HepG2 (cell line): ENCODE data around the gene MRPL38. TPM values are rescaled to one million over a fixed set of nuclear protein-coding genes. Genes with fewer than 3 reads are reported as not detected.

Experiments
- DPF2 ChIP-seq: sonication (generic); formaldehyde crosslinking; IDR thresholded peaks from 2 replicates; pipeline ENCODE4 v1.4.0; 2020; ENCODE audit warnings: mild to moderate bottlenecking, low read depth, missing genetic modification reagents, borderline replicate concordance
- E2F1 ChIP-seq: sonication (generic); formaldehyde crosslinking; IDR thresholded peaks from 2 replicates; pipeline ENCODE4 v1.5.0; 2020; ENCODE audit warnings: missing genetic modification reagents
- EED ChIP-seq: sonication (generic); formaldehyde crosslinking; IDR thresholded peaks from 2 replicates; pipeline ENCODE4 v1.5.0; 2020; ENCODE audit warnings: mild to moderate bottlenecking, missing genetic modification reagents
- IKZF1 ChIP-seq: fragments of 450-650 bp; IDR thresholded peaks from 2 replicates; pipeline ENCODE4 v1.7.1; 2016
- ISX ChIP-seq: sonication (generic); formaldehyde crosslinking; conservative IDR thresholded peaks from 2 replicates; pipeline ENCODE4 v1.5.0; 2020; ENCODE audit warnings: missing genetic modification reagents
- JUN ChIP-seq: sonication (generic); formaldehyde crosslinking; IDR thresholded peaks from 2 replicates; pipeline ENCODE4 v1.4.0; 2020; ENCODE audit warnings: mild to moderate bottlenecking, missing genetic modification reagents
- MEIS2 ChIP-seq: sonication (generic); formaldehyde crosslinking; IDR thresholded peaks from 2 replicates; pipeline ENCODE4 v1.9.0; 2021; ENCODE audit warnings: mild to moderate bottlenecking, missing genetic modification reagents
- SP5 ChIP-seq: IDR thresholded peaks from 2 replicates; pipeline ENCODE4 v1.6.1; 2016; ENCODE audit warnings: low read depth, borderline replicate concordance
- TEAD2 ChIP-seq: sonication (generic); formaldehyde crosslinking; IDR thresholded peaks from 2 replicates; pipeline ENCODE4 v1.9.0; 2021; ENCODE audit warnings: missing genetic modification reagents
- THAP9 ChIP-seq: sonication (generic); formaldehyde crosslinking; IDR thresholded peaks from 2 replicates; pipeline ENCODE4; 2020; ENCODE audit warnings: missing genetic modification reagents, mild to moderate bottlenecking, borderline replicate concordance
- XBP1 ChIP-seq: sonication (generic); formaldehyde crosslinking; IDR thresholded peaks from 2 replicates; pipeline ENCODE4 v1.5.0; 2020; ENCODE audit warnings: missing genetic modification reagents
- ZNF20 ChIP-seq: sonication (generic); formaldehyde crosslinking; IDR thresholded peaks from 2 replicates; pipeline ENCODE4 v1.4.0; 2020; ENCODE audit warnings: mild to moderate bottlenecking, moderate library complexity, missing genetic modification reagents
- ZNF263 ChIP-seq: sonication (generic); formaldehyde crosslinking; IDR thresholded peaks from 2 replicates; pipeline ENCODE4 v1.4.0; 2020; ENCODE audit warnings: missing genetic modification reagents
- ZNF382 ChIP-seq: sonication (generic); formaldehyde crosslinking; IDR thresholded peaks from 2 replicates; pipeline ENCODE4 v1.5.0; 2020; ENCODE audit warnings: missing genetic modification reagents, mild to moderate bottlenecking, borderline replicate concordance
- ZNF614 ChIP-seq: IDR thresholded peaks from 2 replicates; pipeline ENCODE4 v1.6.1; 2018; ENCODE audit warnings: missing biosample characterization, missing genetic modification reagents, inconsistent platforms, borderline replicate concordance
- ZNF780A ChIP-seq: sonication (generic); formaldehyde crosslinking; IDR thresholded peaks from 2 replicates; pipeline ENCODE4 v1.8.0; 2022; ENCODE audit warnings: mild to moderate bottlenecking, missing genetic modification reagents, moderate library complexity
- ZSCAN30 ChIP-seq: sonication (generic); formaldehyde crosslinking; IDR thresholded peaks from 2 replicates; pipeline ENCODE4 v1.5.0; 2020; ENCODE audit warnings: mild to moderate bottlenecking, missing genetic modification reagents
- polyA plus RNA-seq, 8 experiments: library from polyadenylated mRNA; depleted of rRNA in 3 of 8; stranded (reverse) in 7 of 8; unstranded in 1 of 8; fragments of >200 nt; fragmentation: Illumina TruSeq in 4 of 8; extraction: Trizol in 4 of 8; gene quantifications; 2 replicates each; pipeline versions ENCODE4 v1.2.1 to v1.2.3, GENCODE V29; 2011 to 2016; ENCODE audit warnings: low read depth in 4 of 8, missing spikeins in 1 of 8, mixed read lengths in 1 of 8; ENCODE audit not compliant: insufficient read depth in 1 of 8
- total RNA-seq, 5 experiments: library from RNA; depleted of rRNA; stranded (reverse); fragments of >200 nt; fragmentation: Illumina TruSeq; extraction: Trizol; gene quantifications; 2 replicates each; pipeline ENCODE4 v1.2.3, GENCODE V29; 2016; ENCODE audit warnings: low read depth in 1 of 5
- TF ChIP-seq, protein P1 (sequence below): IDR thresholded peaks from 2 replicates; pipeline ENCODE4 v1.6.1; 2018; ENCODE audit warnings: missing genetic modification reagents
- TF ChIP-seq, protein P2 (sequence below): sonication (generic); formaldehyde crosslinking; IDR thresholded peaks from 2 replicates; pipeline ENCODE4 v1.5.1; 2020; ENCODE audit warnings: missing genetic modification reagents, mild to moderate bottlenecking, borderline replicate concordance
- TF ChIP-seq, protein P3 (sequence below): IDR thresholded peaks from 2 replicates; pipeline ENCODE4 v1.6.1; 2016; ENCODE audit warnings: low read depth
- TF ChIP-seq, protein P4 (sequence below): IDR thresholded peaks from 2 replicates; pipeline ENCODE4 v1.6.1; 2016

Gene MRPL38
- total and polyA plus RNA-seq, 2 of the 13 experiments (the other 11 are each of a cell fraction or from before 2014, with no cell fraction given): 83.7 to 125 TPM

GRCh38 chr17:75894049-75894733 lies 10.5 kb downstream of the MRPL38 start (continued):
- no peak for TF ChIP-seq SP5 (CRISPR knock-in tag)
- no peak for TF ChIP-seq DPF2
- TF ChIP-seq, protein P1, sequence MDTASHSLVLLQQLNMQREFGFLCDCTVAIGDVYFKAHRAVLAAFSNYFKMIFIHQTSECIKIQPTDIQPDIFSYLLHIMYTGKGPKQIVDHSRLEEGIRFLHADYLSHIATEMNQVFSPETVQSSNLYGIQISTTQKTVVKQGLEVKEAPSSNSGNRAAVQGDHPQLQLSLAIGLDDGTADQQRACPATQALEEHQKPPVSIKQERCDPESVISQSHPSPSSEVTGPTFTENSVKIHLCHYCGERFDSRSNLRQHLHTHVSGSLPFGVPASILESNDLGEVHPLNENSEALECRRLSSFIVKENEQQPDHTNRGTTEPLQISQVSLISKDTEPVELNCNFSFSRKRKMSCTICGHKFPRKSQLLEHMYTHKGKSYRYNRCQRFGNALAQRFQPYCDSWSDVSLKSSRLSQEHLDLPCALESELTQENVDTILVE: no peak
- no peak for TF ChIP-seq ZNF263
- TF ChIP-seq XBP1 (CRISPR knock-in tag): no peak
- TF ChIP-seq, protein P2, sequence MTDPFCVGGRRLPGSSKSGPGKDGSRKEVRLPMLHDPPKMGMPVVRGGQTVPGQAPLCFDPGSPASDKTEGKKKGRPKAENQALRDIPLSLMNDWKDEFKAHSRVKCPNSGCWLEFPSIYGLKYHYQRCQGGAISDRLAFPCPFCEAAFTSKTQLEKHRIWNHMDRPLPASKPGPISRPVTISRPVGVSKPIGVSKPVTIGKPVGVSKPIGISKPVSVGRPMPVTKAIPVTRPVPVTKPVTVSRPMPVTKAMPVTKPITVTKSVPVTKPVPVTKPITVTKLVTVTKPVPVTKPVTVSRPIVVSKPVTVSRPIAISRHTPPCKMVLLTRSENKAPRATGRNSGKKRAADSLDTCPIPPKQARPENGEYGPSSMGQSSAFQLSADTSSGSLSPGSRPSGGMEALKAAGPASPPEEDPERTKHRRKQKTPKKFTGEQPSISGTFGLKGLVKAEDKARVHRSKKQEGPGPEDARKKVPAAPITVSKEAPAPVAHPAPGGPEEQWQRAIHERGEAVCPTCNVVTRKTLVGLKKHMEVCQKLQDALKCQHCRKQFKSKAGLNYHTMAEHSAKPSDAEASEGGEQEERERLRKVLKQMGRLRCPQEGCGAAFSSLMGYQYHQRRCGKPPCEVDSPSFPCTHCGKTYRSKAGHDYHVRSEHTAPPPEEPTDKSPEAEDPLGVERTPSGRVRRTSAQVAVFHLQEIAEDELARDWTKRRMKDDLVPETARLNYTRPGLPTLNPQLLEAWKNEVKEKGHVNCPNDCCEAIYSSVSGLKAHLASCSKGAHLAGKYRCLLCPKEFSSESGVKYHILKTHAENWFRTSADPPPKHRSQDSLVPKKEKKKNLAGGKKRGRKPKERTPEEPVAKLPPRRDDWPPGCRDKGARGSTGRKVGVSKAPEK (CRISPR knock-in tag): no peak
- TF ChIP-seq THAP9 (CRISPR knock-in tag): no peak
- no peak for TF ChIP-seq ZNF20
- no peak for TF ChIP-seq ISX (CRISPR knock-in tag)
- no peak for TF ChIP-seq E2F1
- TF ChIP-seq, protein P3, sequence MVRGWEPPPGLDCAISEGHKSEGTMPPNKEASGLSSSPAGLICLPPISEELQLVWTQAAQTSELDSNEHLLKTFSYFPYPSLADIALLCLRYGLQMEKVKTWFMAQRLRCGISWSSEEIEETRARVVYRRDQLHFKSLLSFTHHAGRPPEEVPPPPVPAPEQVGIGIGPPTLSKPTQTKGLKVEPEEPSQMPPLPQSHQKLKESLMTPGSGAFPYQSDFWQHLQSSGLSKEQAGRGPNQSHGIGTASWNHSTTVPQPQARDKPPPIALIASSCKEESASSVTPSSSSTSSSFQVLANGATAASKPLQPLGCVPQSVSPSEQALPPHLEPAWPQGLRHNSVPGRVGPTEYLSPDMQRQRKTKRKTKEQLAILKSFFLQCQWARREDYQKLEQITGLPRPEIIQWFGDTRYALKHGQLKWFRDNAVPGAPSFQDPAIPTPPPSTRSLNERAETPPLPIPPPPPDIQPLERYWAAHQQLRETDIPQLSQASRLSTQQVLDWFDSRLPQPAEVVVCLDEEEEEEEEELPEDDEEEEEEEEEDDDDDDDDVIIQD: no peak
- TF ChIP-seq EED (CRISPR knock-in tag): 0 out of 2 replicates have a peak, but pooled peaks have one; percentile 64
- no peak for TF ChIP-seq JUN (CRISPR knock-in tag)
- no peak for TF ChIP-seq ZNF382 (CRISPR knock-in tag)
- TF ChIP-seq TEAD2: no peak
- TF ChIP-seq, protein P4, sequence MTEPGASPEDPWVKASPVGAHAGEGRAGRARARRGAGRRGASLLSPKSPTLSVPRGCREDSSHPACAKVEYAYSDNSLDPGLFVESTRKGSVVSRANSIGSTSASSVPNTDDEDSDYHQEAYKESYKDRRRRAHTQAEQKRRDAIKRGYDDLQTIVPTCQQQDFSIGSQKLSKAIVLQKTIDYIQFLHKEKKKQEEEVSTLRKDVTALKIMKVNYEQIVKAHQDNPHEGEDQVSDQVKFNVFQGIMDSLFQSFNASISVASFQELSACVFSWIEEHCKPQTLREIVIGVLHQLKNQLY (CRISPR knock-in tag): no peak
- TF ChIP-seq ZNF780A (CRISPR knock-in tag): no peak
- TF ChIP-seq IKZF1: no peak
- no peak for TF ChIP-seq MEIS2 (CRISPR knock-in tag)
- TF ChIP-seq ZSCAN30 (CRISPR knock-in tag): no peak
- TF ChIP-seq ZNF614 (CRISPR knock-in tag): no peak
